H4 (cell line): Measurements from ENCODE around the gene RECK. TPM values are rescaled to one million over a fixed set of nuclear protein-coding genes. Genes with fewer than 3 reads are reported as not detected.
"Not testable (repeated sequence)": the region's sequence is repeated elsewhere in the genome, so short reads cannot be mapped to it uniquely, and the experiment has no call there.

Experiments
- DNase-seq: peaks from one replicate; pipeline ENCODE4 v3.0.0-alpha.2; 2015; ENCODE audit warnings: low spot score
- total RNA-seq: library from RNA; depleted of rRNA; stranded (reverse); fragments of >200 nt; shearing (Covaris generic); gene quantifications from 2 replicates; pipeline ENCODE4 v1.2.3, GENCODE V29; 2014

The RECK gene
- total RNA-seq, 1 experiment from 2014 or later, result 14.3 TPM

DNA sequence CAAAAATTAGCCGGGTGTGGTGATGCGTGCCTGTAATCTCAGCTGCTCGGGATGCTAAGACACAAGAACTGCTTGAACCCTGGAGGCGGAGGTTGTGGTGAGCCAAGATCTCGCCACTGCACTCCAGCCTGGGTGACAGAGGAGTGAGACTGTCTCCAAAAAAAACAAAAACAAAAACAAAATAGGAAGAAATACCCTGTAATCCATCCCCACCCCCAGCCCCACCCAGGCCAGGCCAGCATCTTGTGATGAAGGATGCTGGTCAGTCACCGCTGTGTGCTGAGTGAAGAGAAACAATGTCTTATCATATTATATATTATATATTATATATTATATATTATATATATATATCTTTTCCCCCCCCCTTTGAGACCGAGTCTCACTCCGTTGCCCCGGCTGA is 117.0 kb downstream of the RECK start:
- no peak for DNase-seq

GRCh38 chr9:36154331-36154952 is 117.7 kb downstream of the RECK start:
- DNase-seq, result no peak

GRCh38 chr9:36156116-36156515 is 119.4 kb downstream of the RECK start:
- no peak for DNase-seq

- no peak for DNase-seq
These were observed 121.4 kb downstream of the RECK start for GRCh38 chr9:36158122-36158521.

DNA sequence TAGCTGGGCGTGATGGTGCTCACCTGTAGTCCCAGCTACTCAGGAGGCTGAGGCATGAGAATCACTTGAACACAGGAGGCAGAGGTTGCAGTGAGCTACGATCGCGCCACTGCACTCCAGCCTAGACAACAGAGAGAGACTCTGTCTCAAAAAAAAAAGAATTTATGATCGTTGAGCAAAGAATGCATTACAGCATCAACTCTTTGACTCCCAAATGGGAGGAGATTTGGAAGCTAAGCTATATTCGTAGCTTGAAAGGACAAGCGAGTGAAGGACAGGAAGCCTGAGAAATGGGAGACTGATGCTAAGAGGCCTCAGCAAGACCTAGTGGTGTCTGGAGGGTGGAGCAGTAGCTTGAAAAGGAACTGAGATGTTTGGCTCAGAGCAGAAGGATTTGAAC is 122.2 kb downstream of the RECK start:
- no peak for DNase-seq

DNA sequence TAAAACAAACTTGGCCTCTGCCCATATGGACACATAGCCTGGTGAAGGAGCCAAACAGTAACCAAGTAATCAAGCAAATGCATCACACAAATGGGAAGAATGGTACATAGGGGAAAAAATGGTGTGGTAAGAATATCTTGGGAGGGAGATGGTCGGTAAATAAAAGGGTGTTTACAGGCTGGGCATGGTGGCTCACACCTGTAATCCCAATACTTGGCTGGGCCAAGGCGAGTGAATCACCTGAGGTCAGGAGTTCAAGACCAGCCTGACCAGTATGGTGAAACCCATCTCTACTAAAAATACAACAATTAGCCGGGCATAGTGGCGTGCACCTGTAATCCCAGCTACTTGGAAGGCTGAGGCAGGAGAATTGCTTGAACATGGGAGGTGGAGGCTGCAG is 122.8 kb downstream of the RECK start:
- not testable (repeated sequence) for DNase-seq

GRCh38 chr9:36160126-36160525 is 123.4 kb downstream of the RECK start:
- DNase-seq, result not testable (repeated sequence)

GRCh38 chr9:36161187-36161586 is 124.5 kb downstream of the RECK start:
- no peak for DNase-seq

- DNase-seq, result no peak
These were observed 125.6 kb downstream of the RECK start for GRCh38 chr9:36162211-36162738.

GRCh38 chr9:36163049-36163785 is 126.5 kb downstream of the RECK start:
- DNase-seq, result peak; percentile 72

DNA sequence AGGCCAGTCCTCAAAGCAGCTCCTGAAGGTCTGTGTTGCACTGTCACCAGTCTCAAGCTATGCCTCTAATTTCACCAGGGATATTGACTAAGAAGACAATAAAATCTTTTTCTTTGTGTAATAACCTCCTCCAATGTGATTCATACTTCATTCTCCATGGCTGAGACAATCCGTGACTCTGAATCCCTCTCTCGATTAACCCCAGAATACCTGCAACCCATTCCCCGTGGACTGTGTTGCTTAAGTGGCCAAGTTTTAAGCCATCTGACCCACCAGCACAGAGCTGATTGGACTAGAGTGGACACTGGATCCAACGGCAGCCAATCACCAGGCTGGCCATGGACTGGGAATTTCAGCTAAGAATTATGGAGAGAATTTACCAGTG is 127.1 kb downstream of the RECK start:
- DNase-seq, result no peak

- no peak for DNase-seq
These were observed 127.7 kb downstream of the RECK start for GRCh38 chr9:36164372-36164771.

GRCh38 chr9:36164989-36165388 is 128.3 kb downstream of the RECK start:
- DNase-seq, result no peak

DNA sequence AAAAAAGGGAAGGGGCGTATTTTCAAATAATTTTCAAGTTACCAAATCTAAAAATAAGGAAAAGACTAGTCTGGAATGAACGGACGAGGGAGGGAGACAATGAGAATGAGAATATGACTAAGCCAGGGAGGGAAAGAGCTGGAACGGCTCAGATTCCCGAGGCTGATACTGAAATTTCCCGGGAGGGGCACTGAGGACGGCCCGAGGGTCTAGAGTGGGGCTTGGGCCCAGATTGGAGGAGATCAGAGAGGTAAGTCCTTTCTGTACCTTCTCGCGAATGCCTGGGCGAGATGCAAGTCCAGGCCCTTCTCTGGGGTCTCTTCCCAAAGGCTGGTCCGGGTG is 129.1 kb downstream of the RECK start:
- DNase-seq, result no peak

GRCh38 chr9:36166168-36166927 is 129.6 kb downstream of the RECK start:
- DNase-seq, result peak; percentile 84

DNA sequence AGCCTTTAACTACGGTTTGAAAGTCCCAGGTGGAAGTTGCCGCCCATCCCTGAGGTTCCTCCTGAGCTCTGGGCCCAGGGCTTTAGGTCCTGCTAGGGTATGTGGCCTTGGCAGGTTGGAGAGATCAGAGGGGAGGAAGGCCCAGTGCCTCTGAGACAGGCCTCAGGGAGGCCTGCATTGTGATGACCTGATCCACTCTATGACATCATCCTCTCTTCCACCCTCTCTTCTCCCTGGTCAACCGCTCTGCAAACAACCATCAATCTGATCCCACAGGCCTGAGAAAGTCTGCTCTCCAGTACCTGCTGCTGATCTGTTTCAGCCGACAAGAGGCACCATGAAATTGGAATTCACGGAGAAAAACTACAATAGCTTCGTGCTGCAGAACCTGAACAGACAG is 132.5 kb downstream of the RECK start, which contains the start of gene CCIN:
Gene CCIN, plus strand, starts transcription at position 223 of the 400 bp plus-strand sequence. Its CDS starts 115 bp downstream, at position 338.
- no peak for DNase-seq

DNA sequence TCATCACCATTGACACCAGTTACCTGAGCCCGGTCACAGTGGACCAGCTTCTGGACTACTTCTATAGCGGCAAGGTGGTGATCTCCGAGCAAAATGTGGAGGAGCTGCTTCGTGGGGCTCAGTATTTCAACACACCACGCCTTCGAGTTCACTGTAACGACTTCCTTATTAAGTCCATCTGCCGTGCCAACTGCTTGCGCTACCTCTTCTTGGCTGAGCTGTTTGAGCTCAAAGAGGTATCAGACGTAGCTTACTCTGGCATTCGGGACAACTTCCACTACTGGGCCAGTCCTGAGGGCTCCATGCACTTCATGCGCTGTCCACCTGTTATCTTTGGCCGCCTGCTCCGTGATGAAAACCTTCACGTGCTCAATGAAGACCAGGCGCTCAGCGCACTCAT is 133.0 kb downstream of the RECK start:
- no peak for DNase-seq

DNA sequence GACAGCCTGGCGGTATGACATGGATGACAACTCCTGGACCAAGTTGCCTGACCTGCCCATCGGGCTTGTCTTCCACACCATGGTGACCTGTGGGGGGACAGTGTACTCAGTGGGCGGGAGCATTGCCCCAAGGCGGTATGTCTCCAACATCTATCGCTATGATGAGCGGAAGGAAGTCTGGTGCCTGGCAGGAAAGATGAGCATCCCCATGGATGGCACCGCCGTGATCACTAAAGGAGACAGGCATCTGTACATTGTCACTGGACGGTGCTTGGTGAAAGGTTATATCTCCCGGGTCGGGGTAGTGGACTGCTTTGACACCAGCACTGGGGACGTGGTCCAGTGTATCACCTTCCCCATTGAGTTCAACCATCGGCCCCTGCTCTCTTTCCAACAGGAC is 133.8 kb downstream of the RECK start:
- DNase-seq, result no peak

DNA sequence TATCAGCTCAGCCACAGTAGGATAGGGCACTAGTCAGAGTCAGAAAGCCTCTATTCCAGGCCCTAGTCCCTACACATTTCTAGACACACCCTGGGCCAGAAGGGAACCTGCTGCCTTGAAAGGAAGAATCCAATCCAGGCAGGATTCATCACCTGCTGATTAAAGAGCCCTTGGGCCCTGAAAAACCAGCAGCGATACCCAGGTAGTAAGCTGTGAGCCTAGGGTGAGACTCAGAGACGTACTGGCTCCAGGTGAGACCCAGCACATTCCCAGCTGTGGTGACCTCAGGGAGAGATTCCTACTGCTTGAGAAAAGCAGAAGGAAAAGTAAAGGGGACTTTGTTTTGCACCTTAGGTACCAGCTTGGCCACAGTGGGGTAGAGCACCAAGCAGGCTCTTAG is 137.1 kb downstream of the RECK start:
- no peak for DNase-seq
